ENCODE measurements around the gene UBE4A.

UBE4A gene

GRCh38 chr11:118341815-118342489, 17.4 kb upstream of the UBE4A start:
- DNase-seq, result no peak

GRCh38 chr11:118342503-118343161, 16.8 kb upstream of the UBE4A start, which contains the start of gene CD3D:
TSS of gene CD3D (minus strand) at chr11:118342705. CDS start at chr11:118342607, 98 bp downstream.
- DNase-seq, result no peak

GRCh38 chr11:118343248-118343647, 16.2 kb upstream of the UBE4A start:
- no peak for DNase-seq

GRCh38 chr11:118343981-118344515, 15.4 kb upstream of the UBE4A start, which contains the start of gene CD3G:
TSS of gene CD3G (plus strand) at chr11:118344344. CDS start at chr11:118344424, 80 bp downstream.
- no peak for DNase-seq

- no peak for DNase-seq
Measured at GRCh38 chr11:118349475-118349874, 9.9 kb upstream of the UBE4A start.

GRCh38 chr11:118353084-118353710, 6.2 kb upstream of the UBE4A start:
- peak; percentile 34 for DNase-seq

GRCh38 chr11:118358071-118358470, 1.3 kb upstream of the UBE4A start:
- peak; percentile 6 for DNase-seq

GRCh38 chr11:118364956-118365615, 5.7 kb downstream of the UBE4A start:
- DNase-seq, result no peak

- DNase-seq, result no peak
Measured at GRCh38 chr11:118366287-118366686, 6.9 kb downstream of the UBE4A start.

- DNase-seq, result no peak
Measured at GRCh38 chr11:118370774-118371173, 11.4 kb downstream of the UBE4A start.

GRCh38 chr11:118373263-118373662, 13.9 kb downstream of the UBE4A start:
- no peak for DNase-seq

GRCh38 chr11:118373871-118374270, 14.5 kb downstream of the UBE4A start:
- DNase-seq, result no peak

GRCh38 chr11:118374729-118375128, 15.3 kb downstream of the UBE4A start:
- no peak for DNase-seq

GRCh38 chr11:118375978-118376377, 16.6 kb downstream of the UBE4A start:
- no peak for DNase-seq

GRCh38 chr11:118379497-118379896, 20.1 kb downstream of the UBE4A start:
- DNase-seq, result no peak

- DNase-seq, result no peak
Measured at GRCh38 chr11:118380571-118380970, 21.2 kb downstream of the UBE4A start.

- DNase-seq, result no peak
Measured at GRCh38 chr11:118382954-118383353, 23.6 kb downstream of the UBE4A start.

- no peak for DNase-seq
Measured at GRCh38 chr11:118383657-118384056, 24.3 kb downstream of the UBE4A start.

- DNase-seq, result no peak
Measured at GRCh38 chr11:118396097-118396501, 36.7 kb downstream of the UBE4A start.

GRCh38 chr11:118397448-118397847, 38.0 kb downstream of the UBE4A start:
- DNase-seq, result no peak

- DNase-seq, result no peak
Measured at GRCh38 chr11:118398791-118399559, 39.6 kb downstream of the UBE4A start.

All from fibroblast of skin of scalp (primary cell).